Fibroblast of lung (primary cell): ENCODE results near the gene RGS8. TPM values are rescaled to one million over a fixed set of nuclear protein-coding genes. Genes with fewer than 3 reads are reported as not detected.

ENCODE experiments used
- DNase-seq, 2 donors: peaks; one replicate each; pipeline versions ENCODE4 v3.0.0 to v3.0.0-alpha.2; 2010; ENCODE audit warnings: low read depth in 2 of 2
- H2AFZ ChIP-seq: 2 replicates; pipeline ENCODE4 v1.5.1; 2012; ENCODE audit warnings: low read length, control low read depth, inconsistent platforms
- H3K27ac ChIP-seq: 2 replicates; pipeline ENCODE4 v1.5.1; 2011; ENCODE audit warnings: low read length, control low read depth; ENCODE audit not compliant: insufficient read depth
- H3K27me3 ChIP-seq: 2 replicates; pipeline ENCODE4 v1.5.1; 2011; ENCODE audit warnings: mild to moderate bottlenecking, low read length; ENCODE audit not compliant: control insufficient read depth, insufficient read depth
- H3K36me3 ChIP-seq: 2 replicates; pipeline ENCODE4 v1.5.1; 2011; ENCODE audit warnings: low read length; ENCODE audit not compliant: control insufficient read depth, insufficient read depth
- H3K4me1 ChIP-seq: 2 replicates; pipeline ENCODE4 v1.5.1; 2011; ENCODE audit warnings: low read length; ENCODE audit not compliant: control insufficient read depth, insufficient read depth; ENCODE audit errors: extremely low read depth
- H3K4me2 ChIP-seq: 2 replicates; pipeline ENCODE4 v1.5.1; 2011; ENCODE audit warnings: low read length, control low read depth; ENCODE audit not compliant: insufficient read depth; ENCODE audit errors: extremely low read depth
- H3K4me3 ChIP-seq, 4 experiments: fragments of 200-600 bp in 1 of 4; sonication (generic) in 1 of 4; replicated peaks in 1 of 4; 2 replicates each; pipeline ENCODE4 v1.5.1; 2011 to 2016; ENCODE audit warnings: low read length in 4 of 4, low read depth in 3 of 4, mild to moderate bottlenecking in 3 of 4, control low read depth in 2 of 4, inconsistent platforms in 1 of 4, mixed read lengths in 1 of 4; ENCODE audit not compliant: insufficient read depth in 1 of 4; ENCODE audit errors: control extremely low read depth in 1 of 4
- H3K79me2 ChIP-seq: 2 replicates; pipeline ENCODE4 v1.5.1; 2012; ENCODE audit warnings: mild to moderate bottlenecking, low read length, inconsistent platforms; ENCODE audit not compliant: control insufficient read depth, insufficient read depth
- H3K9ac ChIP-seq: 2 replicates; pipeline ENCODE4 v1.5.1; 2011; ENCODE audit warnings: mild to moderate bottlenecking, low read length, control low read depth; ENCODE audit not compliant: insufficient read depth
- H3K9me3 ChIP-seq: 2 replicates; pipeline ENCODE4 v1.5.1; 2012; ENCODE audit warnings: low read depth, low read length; ENCODE audit not compliant: control insufficient read depth, insufficient read depth
- H4K20me1 ChIP-seq: 2 replicates; pipeline ENCODE4 v1.5.1; 2011; ENCODE audit warnings: low read length; ENCODE audit not compliant: control insufficient read depth, insufficient read depth; ENCODE audit errors: extremely low read depth
- CTCF ChIP-seq, 2 donors: IDR thresholded peaks in 1 of 2; conservative IDR thresholded peaks in 1 of 2; 1 replicate in 1 of 2; 2 replicates in 1 of 2; pipeline ENCODE4 v1.5.1; 2011 to 2012; ENCODE audit warnings: low read length in 2 of 2, control low read depth in 1 of 2, inconsistent platforms in 1 of 2, low read depth in 1 of 2, mild to moderate bottlenecking in 1 of 2
- EZH2 ChIP-seq: IDR thresholded peaks from 2 replicates; pipeline ENCODE4 v1.5.1; 2012; ENCODE audit warnings: low read length, control low read depth, mild to moderate bottlenecking; ENCODE audit errors: missing control alignments
- polyA plus RNA-seq, 2 donors: library from polyadenylated mRNA; depleted of rRNA in 1 of 2; stranded (reverse) in 1 of 2; unstranded in 1 of 2; fragments of >200 nt; gene quantifications; 2 replicates each; pipeline ENCODE4 v1.2.1, GENCODE V29; 2011 to 2012; ENCODE audit warnings: missing spikeins in 1 of 2
- total RNA-seq: library from RNA; depleted of rRNA; stranded (reverse); fragments of >200 nt; gene quantifications from 2 replicates; pipeline ENCODE4 v1.2.1, GENCODE V29; 2014

Gene RGS8
- total and polyA plus RNA-seq, 2 donors (not counting 1 experiment from before 2014, with no cell fraction given): not detected

DNA sequence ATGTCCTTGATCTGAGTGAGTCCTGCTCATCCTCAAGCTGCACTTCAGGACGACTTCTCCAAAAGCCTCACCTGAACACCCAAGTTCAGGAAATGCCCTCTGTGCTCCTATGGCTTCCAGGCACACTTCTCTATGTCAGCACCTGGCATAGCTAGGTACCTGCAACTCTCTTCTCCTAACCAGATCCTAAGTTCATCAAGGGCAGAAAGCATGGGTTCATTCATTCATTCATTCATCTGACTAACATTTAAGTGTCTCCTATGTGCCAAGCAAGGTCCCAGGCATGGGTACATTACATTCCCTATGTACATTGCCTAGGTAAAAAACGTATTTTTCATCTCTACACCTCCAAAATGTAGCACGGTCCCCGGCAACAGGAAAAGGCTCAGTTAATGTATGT lies 4.0 kb downstream of the RGS8 start:
- Histone ChIP-seq H3K4me3 (no peak overlapping the region), H3K79me2 (no peaks in the 10 kb centered on the region), H3K9ac (no peak overlapping the region), H3K36me3 (no peaks in the 10 kb centered on the region), H3K27me3 (no peaks in the 10 kb centered on the region), H2AFZ (no peak overlapping the region), H3K4me1 (no peaks in the 10 kb centered on the region), H3K27ac (no peak overlapping the region), H4K20me1 (no peaks in the 10 kb centered on the region), H3K4me2 (no peak overlapping the region), H3K9me3 (no peaks in the 10 kb centered on the region)
- DNase-seq: no peak
- TF ChIP-seq CTCF (conservative IDR thresholded peaks at IDR 0.05 in 1 of 2, IDR thresholded peaks at IDR 0.05 in 1 of 2; ENCODE audit: low read depth in 1 of 2, low read length in 2 of 2) (no peak), EZH2 (no peak)

DNA sequence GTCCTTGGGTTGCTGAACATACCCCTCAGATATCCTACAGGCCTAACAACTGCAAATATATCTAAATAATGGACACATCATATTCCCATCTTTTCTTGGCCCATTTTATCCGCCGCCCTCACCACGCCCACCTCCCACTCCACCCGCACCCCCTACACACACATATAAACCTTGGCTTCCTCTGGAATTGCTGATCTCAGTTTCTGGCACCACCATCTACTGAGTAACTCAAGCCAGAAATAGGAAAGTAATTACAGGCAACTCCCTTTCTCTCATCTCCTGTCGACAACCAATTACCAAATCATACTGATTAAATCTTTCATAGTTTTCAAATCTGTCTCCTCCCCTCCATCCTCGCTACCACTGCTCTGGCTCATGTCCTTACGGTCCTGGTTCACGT lies 4.7 kb downstream of the RGS8 start:
- Histone ChIP-seq H3K9me3 (no peaks in the 10 kb centered on the region), H3K27me3 (no peaks in the 10 kb centered on the region), H3K9ac (no peak overlapping the region), H4K20me1 (no peaks in the 10 kb centered on the region), H2AFZ (no peak overlapping the region), H3K4me1 (no peaks in the 10 kb centered on the region), H3K79me2 (no peaks in the 10 kb centered on the region), H3K4me2 (no peak overlapping the region), H3K4me3 (no peak overlapping the region), H3K36me3 (no peaks in the 10 kb centered on the region), H3K27ac (no peak overlapping the region)
- no peak for TF ChIP-seq EZH2
- no peak for TF ChIP-seq CTCF (conservative IDR thresholded peaks at IDR 0.05 in 1 of 2, IDR thresholded peaks at IDR 0.05 in 1 of 2; ENCODE audit: low read depth in 1 of 2, low read length in 2 of 2)
- no peak for DNase-seq

DNA sequence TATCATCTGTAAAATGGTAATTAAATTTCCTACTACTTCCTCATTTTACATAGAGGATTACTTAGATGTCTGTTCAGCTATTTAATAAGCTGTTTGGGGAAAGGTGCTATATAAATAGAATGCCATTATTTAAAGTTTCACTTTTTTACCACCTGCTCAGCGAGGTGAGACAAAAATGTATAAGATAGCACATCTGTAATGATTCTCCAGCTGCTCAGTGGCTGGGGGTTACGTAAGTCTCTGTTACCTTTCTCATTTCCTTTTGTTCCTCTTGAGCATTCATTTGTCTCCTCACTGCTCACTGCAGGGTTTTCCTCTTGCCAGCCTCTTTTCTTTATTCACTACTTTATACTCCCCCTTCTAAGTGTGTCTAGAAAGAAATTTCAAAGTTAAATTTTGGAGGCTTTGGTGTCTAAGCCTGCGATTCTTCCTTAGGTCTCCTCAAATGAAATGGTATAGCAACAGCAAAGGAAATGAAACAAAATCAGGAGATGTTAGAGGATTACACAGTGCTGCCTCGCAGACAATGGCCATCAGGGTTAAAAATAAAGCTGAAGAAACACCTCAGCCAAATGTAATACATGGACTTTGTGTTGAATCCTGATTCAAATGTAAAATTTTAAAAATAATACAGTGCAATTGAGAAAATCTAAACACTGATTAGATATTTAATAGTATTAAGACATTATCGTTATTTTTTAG lies 6.8 kb downstream of the RGS8 start:
- H3K4me1 ChIP-seq: no peaks in the 10 kb centered on the region
- no peak overlapping the region for H3K4me3 ChIP-seq
- H3K79me2 ChIP-seq: no peaks in the 10 kb centered on the region
- no peaks in the 10 kb centered on the region for H3K9me3 ChIP-seq
- no peaks in the 10 kb centered on the region for H3K36me3 ChIP-seq
- H3K9ac ChIP-seq: no peak overlapping the region
- no peak overlapping the region for H3K4me2 ChIP-seq
- TF ChIP-seq EZH2 (no peak), CTCF (conservative IDR thresholded peaks at IDR 0.05 in 1 of 2, IDR thresholded peaks at IDR 0.05 in 1 of 2; ENCODE audit: low read depth in 1 of 2, low read length in 2 of 2) (no peak)
- peaks cover 3% of the 10 kb centered on the region for H3K27me3 ChIP-seq
- no peak overlapping the region for H3K27ac ChIP-seq
- no peaks in the 10 kb centered on the region for H4K20me1 ChIP-seq
- H2AFZ ChIP-seq: no peak overlapping the region
- DNase-seq: no peak
